ENCODE results near the gene STK17B.
"Not testable (repeated sequence)": the region's sequence is repeated elsewhere in the genome, so short reads cannot be mapped to it uniquely, and the experiment has no call there.

Gene STK17B

DNA sequence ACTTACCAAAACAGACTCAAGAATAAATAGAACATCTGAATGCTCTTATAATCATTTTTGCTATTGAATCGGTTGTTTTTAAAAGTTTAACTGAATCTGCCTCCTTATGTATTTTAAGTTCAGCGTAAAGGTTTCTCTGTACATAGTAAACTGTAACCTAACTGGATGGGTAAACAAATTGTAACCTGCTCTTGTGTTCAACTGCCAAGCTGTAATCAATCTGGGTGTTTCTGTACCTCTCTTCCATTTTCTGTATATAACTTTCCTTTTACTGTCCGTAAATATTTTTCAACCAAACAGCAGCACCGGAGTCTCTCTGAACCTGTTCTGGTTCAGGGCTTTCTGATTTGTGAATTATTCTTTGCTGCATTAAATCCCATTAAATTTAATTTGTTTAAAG lies 75.1 kb downstream of the STK17B start:
- no peak for DNase-seq (ENCODE audit: low read depth)
- TF ChIP-seq, protein P1, sequence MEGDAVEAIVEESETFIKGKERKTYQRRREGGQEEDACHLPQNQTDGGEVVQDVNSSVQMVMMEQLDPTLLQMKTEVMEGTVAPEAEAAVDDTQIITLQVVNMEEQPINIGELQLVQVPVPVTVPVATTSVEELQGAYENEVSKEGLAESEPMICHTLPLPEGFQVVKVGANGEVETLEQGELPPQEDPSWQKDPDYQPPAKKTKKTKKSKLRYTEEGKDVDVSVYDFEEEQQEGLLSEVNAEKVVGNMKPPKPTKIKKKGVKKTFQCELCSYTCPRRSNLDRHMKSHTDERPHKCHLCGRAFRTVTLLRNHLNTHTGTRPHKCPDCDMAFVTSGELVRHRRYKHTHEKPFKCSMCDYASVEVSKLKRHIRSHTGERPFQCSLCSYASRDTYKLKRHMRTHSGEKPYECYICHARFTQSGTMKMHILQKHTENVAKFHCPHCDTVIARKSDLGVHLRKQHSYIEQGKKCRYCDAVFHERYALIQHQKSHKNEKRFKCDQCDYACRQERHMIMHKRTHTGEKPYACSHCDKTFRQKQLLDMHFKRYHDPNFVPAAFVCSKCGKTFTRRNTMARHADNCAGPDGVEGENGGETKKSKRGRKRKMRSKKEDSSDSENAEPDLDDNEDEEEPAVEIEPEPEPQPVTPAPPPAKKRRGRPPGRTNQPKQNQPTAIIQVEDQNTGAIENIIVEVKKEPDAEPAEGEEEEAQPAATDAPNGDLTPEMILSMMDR (conservative IDR thresholded peaks at IDR 0.05; ENCODE audit: low read length): no peak
- no peak overlapping the region for H3K4me3 ChIP-seq (ENCODE audit: low read length)

DNA sequence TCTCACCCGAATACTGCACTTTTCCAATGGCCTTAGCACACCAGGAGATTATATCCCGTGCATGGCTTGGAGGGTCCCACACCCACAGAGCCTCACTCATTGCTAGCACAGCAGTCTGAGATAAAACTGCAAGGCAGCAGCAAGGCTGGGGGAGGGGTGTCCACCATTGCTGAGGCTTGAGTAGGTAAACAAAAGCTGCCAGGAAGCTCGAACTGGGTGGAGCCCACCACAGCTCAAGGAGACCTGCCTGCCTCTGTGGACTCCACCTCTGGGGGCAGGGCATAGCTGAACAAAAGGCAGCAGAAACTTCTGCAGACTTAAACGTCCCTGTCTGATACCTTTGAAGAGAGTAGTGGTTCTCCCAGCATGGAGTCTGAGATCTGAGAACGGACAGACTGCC lies 81.9 kb downstream of the STK17B start:
- not testable (repeated sequence) for DNase-seq (ENCODE audit: low read depth)

DNA sequence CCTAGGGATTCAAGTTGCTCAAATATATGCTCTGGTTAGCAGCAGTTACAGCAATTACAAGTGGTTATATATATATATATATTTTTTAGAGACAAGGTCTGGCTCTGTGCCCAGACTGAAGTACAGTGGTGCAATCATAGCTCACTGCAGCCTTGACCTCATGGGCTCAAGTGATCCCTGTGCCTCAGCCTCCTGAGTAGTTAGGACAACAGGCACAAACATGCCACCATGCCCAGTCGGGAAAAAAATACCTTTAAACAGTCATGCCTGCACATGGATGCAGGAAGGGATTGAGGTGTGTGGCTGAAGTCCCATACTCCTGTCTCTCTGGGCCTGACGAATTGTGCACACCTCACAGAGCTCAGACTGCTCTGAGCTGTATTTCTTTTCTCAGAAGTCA lies 83.2 kb downstream of the STK17B start:
- TF ChIP-seq, protein P1 (conservative IDR thresholded peaks at IDR 0.05; ENCODE audit: low read length): no peak
- no peak overlapping the region for H3K4me3 ChIP-seq (ENCODE audit: low read length)

More for the DNA sequence above, 81.9 kb downstream of the STK17B start:
- not testable (repeated sequence) for H3K4me3 ChIP-seq (ENCODE audit: low read length)

DNA sequence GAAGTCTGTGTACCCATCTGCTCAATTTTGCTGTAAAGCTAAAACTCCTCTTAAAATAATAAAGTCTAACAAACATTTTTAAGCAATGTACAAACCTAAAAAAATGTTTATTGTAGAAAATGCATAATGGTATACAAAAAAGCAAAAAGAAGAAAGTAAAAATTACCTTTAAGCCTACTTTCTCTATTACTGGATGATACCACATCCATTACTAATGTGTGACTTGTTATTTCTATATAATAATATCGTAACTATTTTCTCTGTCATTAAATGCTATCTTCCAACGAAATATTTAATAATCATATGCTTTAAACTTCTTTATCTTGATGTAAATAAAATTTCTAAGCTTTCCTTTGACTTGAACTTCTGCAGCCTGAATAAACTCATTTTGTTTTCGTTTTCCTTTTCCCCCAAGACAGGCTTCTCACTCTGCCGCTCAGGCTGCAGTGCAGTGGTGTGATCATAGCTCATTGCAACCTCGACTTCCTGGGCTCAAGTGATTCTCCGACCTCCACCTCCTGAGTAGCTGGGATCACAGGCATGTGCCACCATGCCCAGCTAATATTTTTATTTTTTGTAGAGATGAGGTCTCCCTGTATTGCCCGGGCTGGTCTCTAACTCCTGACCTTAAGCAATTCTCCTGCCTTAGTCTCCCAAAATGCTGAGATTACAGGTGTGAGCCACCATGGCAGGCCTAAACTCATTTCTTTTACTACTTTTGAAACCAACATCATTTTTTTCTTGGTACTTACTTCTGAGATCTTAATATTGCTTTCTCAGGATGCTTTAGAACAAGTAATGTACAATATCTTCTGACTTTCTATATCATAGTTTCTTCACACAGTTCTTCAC lies 84.6 kb downstream of the STK17B start:
- H3K4me3 ChIP-seq (ENCODE audit: low read length): no peak overlapping the region
- no peak for DNase-seq (ENCODE audit: low read depth)
- TF ChIP-seq, protein P1 (conservative IDR thresholded peaks at IDR 0.05; ENCODE audit: low read length): no peak

More for the DNA sequence above, 83.2 kb downstream of the STK17B start:
- DNase-seq (ENCODE audit: low read depth): no peak

DNA sequence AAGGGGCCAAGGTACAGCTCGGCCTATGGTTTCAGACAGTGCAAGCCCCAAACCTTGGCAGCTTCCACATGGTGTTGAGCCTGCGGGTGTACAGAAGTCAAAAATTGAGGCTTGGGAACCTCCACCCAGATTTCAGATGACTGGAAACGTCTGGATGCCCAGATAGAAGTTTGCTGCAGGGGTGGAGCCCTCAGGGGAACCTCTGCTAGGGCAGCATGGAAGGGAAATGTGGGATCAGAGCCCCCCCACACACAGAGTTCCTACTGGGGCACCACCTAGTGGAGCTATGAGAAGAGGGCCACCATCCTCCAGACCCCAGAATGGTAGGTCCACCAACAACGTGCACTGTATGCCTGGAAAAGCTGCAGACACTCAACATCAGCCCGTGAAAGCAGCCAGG lies 87.8 kb downstream of the STK17B start:
- DNase-seq (ENCODE audit: low read depth): no peak
- H3K4me3 ChIP-seq (ENCODE audit: low read length): no peak overlapping the region
- TF ChIP-seq, protein P1 (conservative IDR thresholded peaks at IDR 0.05; ENCODE audit: low read length): no peak
